MCF 10A (cell line): ENCODE measurements around the gene ZNF608. TPM values are rescaled to one million over a fixed set of nuclear protein-coding genes. Genes with fewer than 3 reads are reported as not detected.

ENCODE experiments used
- BruUV-seq: library from RNA; stranded (reverse); fragments of 400-500 nt; replicated peaks from 2 replicates; lab custom pipeline; 2021; lab: Mats Ljungman, UMichigan
- CTCF ChIA-PET: fragments of 300-600 bp; sonication (Branson Sonifier 250); formaldehyde crosslinking; extraction: SDS; loops from one replicate; lab custom pipeline; 2021; ENCODE audit warnings: antibody characterized with exemption, inconsistent platforms; lab: Yijun Ruan, JAX
- POLR2A ChIA-PET: fragments of 300-600, 350-650 bp; sonication (Branson Sonifier 250); formaldehyde crosslinking; extraction: SDS; loops from one replicate; lab custom pipeline; 2020; ENCODE audit warnings: antibody characterized with exemption, inconsistent platforms; lab: Yijun Ruan, JAX
- DNase-seq: peaks from one replicate; pipeline ENCODE4 v3.0.0-alpha.2; 2018; ENCODE audit not compliant: unreplicated experiment
- H3K27ac Mint-ChIP-seq: one replicate; pipeline ENCODE4 v1.8.0; 2022; ENCODE audit warnings: mild to moderate bottlenecking, low read depth, mixed read lengths; ENCODE audit not compliant: unreplicated experiment
- H3K27me3 Mint-ChIP-seq: one replicate; pipeline ENCODE4 v1.8.0; 2022; ENCODE audit warnings: mixed read lengths; ENCODE audit not compliant: insufficient read depth, unreplicated experiment
- H3K36me3 Mint-ChIP-seq: one replicate; pipeline ENCODE4 v1.8.0; 2022; ENCODE audit warnings: mild to moderate bottlenecking, moderate library complexity, mixed read lengths; ENCODE audit not compliant: insufficient read depth, unreplicated experiment
- H3K4me1 Mint-ChIP-seq: one replicate; pipeline ENCODE4 v1.8.0; 2022; ENCODE audit warnings: mixed read lengths; ENCODE audit not compliant: insufficient read depth, unreplicated experiment
- H3K4me3 Mint-ChIP-seq: one replicate; pipeline ENCODE4 v1.8.0; 2022; ENCODE audit warnings: mild to moderate bottlenecking, moderate library complexity, mixed read lengths; ENCODE audit not compliant: unreplicated experiment
- H3K9me3 Mint-ChIP-seq: one replicate; pipeline ENCODE4 v1.8.0; 2022; ENCODE audit warnings: mixed read lengths; ENCODE audit not compliant: unreplicated experiment
- CTCF ChIP-seq: fragments of 200-600 bp; IDR thresholded peaks from one replicate; pipeline ENCODE4 v1.8.0; 2022; ENCODE audit warnings: antibody characterized with exemption, mild to moderate bottlenecking; ENCODE audit not compliant: unreplicated experiment
- intact Hi-C: fragments of 100-400 bp; cut with micrococcal nuclease; formaldehyde crosslinking; loops from 2 replicates; pipeline ENCODE4 v1.14.1; 2022
- total RNA-seq: library from RNA; stranded (reverse); gene quantifications from 2 replicates; pipeline ENCODE4 v1.2.3, GENCODE V29; 2022

ZNF608 gene
- total RNA-seq, 1 experiment from 2014 or later = 8.4 TPM

GRCh38 chr5:124733329-124733650 lies 13.1 kb downstream of the ZNF608 start:
- Mint-ChIP-seq H3K9me3 (no peaks in the 10 kb centered on the region), H3K27ac (no peak overlapping the region), H3K4me1 (peaks cover 10% of the 10 kb centered on the region), H3K4me3 (no peak overlapping the region), H3K27me3 (peaks cover 12% of the 10 kb centered on the region), H3K36me3 (no peaks in the 10 kb centered on the region)
- intact Hi-C loops = no loop called here
- no peak for TF ChIP-seq CTCF
- ChIA-PET CTCF (interaction anchor here (0.6 to 0.9 kb wide), 6 partner anchors 23 to 190 kb away, joined by 3 to 5 read pairs (median 4); no protein-coding TSS in a partner anchor), POLR2A (interaction anchor here (0.8 kb wide), 1 partner anchor 8 kb away, joined by 3 read pairs; no protein-coding TSS in a partner anchor)
- no peak for DNase-seq
- BruUV-seq = no TSS peak

GRCh38 chr5:124732428-124733328 lies 13.8 kb downstream of the ZNF608 start:
- ChIA-PET CTCF (interaction anchor here (0.6 to 0.9 kb wide), 6 partner anchors 22 to 189 kb away, joined by 3 to 5 read pairs (median 4); no protein-coding TSS in a partner anchor), POLR2A (interaction anchor here (0.8 kb wide), 1 partner anchor 8 kb away, joined by 3 read pairs; no protein-coding TSS in a partner anchor)
- Mint-ChIP-seq H3K4me3 (no peak overlapping the region), H3K27ac (no peak overlapping the region), H3K4me1 (peaks cover 10% of the 10 kb centered on the region), H3K27me3 (peaks cover 12% of the 10 kb centered on the region), H3K9me3 (no peaks in the 10 kb centered on the region), H3K36me3 (no peaks in the 10 kb centered on the region)
- no TSS peak for BruUV-seq
- intact Hi-C loops = no loop called here
- no peak for DNase-seq
- no peak for TF ChIP-seq CTCF

GRCh38 chr5:124730381-124730780 lies 16.1 kb downstream of the ZNF608 start:
- no TSS peak for BruUV-seq
- DNase-seq = no peak
- H3K27me3 Mint-ChIP-seq = peaks cover 6% of the 10 kb centered on the region
- H3K27ac Mint-ChIP-seq = no peak overlapping the region
- H3K9me3 Mint-ChIP-seq = no peaks in the 10 kb centered on the region
- TF ChIP-seq CTCF = no peak
- H3K4me3 Mint-ChIP-seq = no peak overlapping the region
- ChIA-PET CTCF (interaction anchor here (0.6 to 0.9 kb wide), 3 partner anchors 12 to 285 kb away, joined by 3 read pairs; no protein-coding TSS in a partner anchor), POLR2A (interaction anchor here (0.6 to 2.6 kb wide), 7 partner anchors 8 to 76 kb away, joined by 3 to 11 read pairs (median 4); no protein-coding TSS in a partner anchor)
- no peaks in the 10 kb centered on the region for H3K36me3 Mint-ChIP-seq
- intact Hi-C loops = no loop called here
- H3K4me1 Mint-ChIP-seq = peaks cover 21% of the 10 kb centered on the region

- no TSS peak for BruUV-seq
- POLR2A ChIA-PET = interaction anchor here (0.6 to 2.6 kb wide), 9 partner anchors 9 to 283 kb away, joined by 3 to 11 read pairs (median 3); partner anchors contain the start of gene ZNF608
- H3K27me3 Mint-ChIP-seq = peaks cover under 1% of the 10 kb centered on the region
- no peak for TF ChIP-seq CTCF
- no peaks in the 10 kb centered on the region for H3K36me3 Mint-ChIP-seq
- no peak for DNase-seq
- intact Hi-C loops = no loop called here
- peaks cover 16% of the 10 kb centered on the region for H3K4me1 Mint-ChIP-seq
- no peaks in the 10 kb centered on the region for H3K9me3 Mint-ChIP-seq
- no peak overlapping the region for H3K4me3 Mint-ChIP-seq
- no peak overlapping the region for H3K27ac Mint-ChIP-seq
- CTCF ChIA-PET = interaction anchor here (0.6 to 0.9 kb wide), 3 partner anchors 11 to 286 kb away, joined by 3 read pairs; no protein-coding TSS in a partner anchor
Measured at GRCh38 chr5:124729720-124730359, 16.6 kb downstream of the ZNF608 start.
